ENCODE measurements around the gene GOLGA7B.

GOLGA7B gene

DNA sequence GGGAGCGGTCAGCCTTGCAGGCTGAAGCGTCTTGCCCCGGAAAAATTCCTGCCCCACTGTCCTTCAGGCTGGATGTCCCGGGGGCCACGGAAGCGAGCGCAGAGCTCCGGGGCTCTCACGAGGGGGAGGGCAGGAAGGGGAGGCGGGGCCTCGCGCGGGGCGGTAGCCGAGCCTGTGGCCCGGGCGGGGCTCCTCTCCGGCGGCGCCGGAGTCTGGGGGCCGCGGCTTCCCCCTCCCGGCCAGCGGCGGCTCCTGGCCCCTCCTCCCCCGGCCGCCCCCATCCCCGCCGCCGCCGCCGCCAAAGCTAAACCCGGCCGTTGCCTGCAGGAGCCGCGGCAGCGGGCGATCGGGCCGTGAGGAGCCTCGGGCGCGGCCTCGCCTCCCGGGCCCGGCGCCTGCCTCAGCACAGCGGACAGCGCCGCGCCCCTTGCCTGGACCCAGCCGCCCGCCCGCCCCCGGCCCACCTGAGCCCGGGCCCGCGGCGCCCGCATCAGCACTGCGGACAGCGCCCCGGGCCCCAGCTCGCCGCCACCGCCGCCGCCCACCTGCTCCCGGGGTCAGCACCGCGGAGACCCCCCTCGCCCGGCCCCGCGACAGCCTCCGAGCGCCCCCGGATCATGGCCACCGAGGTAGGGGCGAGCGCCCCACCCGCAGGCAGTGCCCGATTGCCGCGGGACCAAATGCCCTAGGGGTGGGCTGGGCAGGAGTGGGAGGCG, at the start of gene GOLGA7B:
GOLGA7B (plus strand) TSS at position 157 of the 716 bp plus-strand sequence; CDS start at position 618, 461 bp downstream.
- peak; percentile 24 to 38 for DNase-seq (ENCODE audit: low read depth in 2 of 2)

DNA sequence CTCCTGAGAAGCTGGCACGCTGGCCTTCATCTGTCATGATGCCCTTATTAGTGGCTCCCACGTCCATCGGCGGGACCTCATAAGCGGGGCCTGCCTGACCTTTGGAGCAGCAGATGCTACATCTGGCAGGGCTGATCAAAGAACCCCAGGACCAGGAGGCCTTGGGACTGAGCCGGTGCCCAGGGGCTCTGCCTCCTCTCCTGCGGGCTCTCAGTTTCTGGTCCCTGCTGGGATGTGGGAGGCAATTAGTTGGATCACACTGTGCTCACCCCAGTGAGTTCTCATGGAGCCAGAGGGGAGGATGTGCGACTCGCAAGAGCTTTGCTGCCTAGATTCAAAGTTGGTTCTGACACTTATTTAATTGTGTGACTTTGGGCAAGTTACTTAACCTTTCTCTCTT, 49.2 kb upstream of the GOLGA7B start:
- DNase-seq (ENCODE audit: low read depth in 2 of 2), result no peak

DNA sequence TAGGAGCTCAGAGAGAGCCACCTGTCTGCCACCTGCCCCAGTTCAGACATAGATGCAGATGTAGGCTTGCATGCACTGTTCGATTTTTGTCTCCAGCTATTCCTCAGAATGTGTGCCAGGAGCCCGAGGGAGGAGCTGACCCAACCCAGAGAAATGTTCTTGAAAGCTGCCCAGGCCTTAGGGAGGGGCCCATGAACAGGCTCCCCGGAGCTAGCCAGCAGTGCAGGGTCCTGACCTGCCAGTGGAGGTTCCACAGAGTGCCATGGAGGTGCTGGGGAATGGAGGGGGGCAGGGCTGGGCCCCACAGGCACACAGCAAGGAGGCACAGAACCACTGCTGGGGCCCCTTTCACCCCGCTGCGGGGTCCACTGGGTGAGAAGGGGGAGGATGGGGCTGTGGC, 48.2 kb upstream of the GOLGA7B start:
- no peak for DNase-seq (ENCODE audit: low read depth in 2 of 2)

DNA sequence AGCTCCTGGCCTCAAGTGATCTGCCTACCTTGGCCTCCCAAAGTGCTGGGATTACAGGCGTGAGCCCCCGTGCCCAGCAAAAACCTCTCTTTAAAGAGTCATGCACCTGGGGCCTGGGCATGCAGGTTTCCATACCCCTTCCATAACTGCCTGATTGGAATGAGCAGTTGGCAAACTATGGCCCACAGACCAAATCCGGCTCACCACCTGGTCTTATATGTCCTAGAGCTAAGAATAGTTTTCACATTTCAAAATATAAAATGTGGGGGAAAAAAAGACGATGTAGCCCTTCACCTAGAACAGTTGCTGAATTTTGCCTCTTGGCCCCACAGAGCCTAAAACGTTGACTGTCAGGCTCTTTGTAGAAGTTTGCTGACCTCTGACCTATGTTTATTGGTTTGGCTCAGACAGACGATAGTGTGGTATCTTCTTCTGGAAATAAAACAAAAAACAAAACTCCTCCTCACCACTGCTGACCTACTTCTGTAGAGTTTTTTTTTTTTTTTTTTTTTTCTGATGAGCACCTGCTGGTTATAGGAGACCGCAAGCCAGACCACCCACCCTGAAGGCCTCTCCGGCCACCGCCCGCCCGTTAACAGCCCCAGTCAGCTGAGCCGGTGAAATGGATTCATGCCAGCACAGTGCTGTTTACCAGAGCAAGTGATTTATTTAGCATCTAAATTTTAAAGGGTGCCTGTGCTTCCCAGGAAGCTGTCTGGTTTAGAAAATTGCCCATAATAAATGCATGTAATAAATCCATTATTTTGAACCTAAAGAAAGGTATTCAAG, 44.4 kb upstream of the GOLGA7B start:
- no peak for DNase-seq (ENCODE audit: low read depth in 2 of 2)

DNA sequence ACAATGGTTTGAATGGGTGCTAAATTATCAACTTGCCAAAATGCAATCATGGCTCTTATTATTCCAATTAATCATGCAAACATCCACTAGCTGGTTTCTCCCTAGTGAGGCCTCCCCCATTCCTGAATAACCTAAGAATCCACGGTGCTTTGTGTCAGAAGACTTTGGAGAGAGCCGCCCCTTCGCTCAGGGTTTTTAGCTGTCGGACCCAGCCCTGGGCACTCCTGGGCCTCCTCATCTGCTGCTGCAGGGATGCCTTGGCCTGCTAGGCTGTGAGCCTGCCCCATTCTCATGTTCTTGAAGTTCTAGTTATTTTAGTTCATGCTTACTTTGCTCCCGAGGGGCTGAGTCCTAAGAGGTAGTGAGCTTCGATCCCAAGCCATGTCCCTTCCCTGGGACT, 43.7 kb upstream of the GOLGA7B start:
- no peak for DNase-seq (ENCODE audit: low read depth in 2 of 2)

DNA sequence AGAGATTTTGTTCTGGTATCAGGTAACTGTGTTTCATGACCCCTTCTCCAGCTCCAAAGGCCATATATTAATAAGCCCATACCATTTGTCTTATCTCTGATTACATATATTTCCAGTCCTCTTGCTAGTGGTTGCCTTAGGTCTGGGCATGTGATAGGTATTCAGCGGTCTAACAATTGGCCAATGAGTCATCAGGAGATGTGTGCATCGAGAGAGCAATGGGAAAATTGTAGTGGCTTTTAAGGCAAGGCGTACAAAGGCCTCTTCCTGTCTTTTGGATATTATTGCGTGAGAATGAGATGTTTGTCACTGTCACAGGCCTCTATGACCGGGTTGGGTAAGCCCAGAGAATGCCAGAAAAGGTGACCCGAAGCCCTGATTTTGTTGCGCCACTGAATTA, 39.2 kb upstream of the GOLGA7B start:
- no peak for DNase-seq (ENCODE audit: low read depth in 2 of 2)

DNA sequence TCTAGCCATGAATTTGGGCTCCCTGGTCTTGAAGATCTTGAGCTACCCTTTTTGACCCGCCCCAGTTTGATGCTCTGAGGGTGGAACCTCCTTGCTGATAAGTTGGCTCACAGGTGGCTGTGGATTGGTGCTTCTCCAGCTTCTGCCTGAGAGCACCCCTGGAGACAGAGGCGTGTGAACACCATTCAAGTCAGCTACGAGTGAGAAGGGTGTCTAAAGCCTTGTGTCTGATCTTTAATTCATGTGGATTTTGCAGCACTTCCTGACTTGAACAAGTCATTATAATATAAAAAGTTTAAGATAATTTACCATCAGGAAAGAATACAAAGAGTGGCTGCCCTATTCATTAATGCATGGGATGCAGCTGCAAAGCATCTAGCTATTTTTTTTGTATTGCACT, 37.7 kb upstream of the GOLGA7B start:
- DNase-seq (ENCODE audit: low read depth in 2 of 2), result no peak

DNA sequence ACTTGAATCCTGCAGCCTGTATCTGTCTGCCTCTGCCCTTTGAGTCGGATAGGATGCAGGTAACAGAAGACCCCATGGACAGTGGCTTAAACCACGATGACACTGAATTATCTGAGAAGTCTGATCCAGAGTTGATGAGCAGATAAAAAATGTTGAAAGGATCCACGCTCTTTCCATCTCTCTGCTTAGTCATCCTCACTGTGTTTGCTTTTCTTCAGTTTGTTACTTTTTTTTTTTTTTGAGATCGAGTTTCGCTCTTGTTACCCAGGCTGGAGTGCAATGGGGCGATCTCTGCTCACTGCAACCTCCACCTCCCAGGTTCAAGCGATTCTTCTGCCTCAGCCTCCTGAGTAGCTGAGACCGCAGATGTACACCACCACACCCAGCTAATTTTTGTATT, 36.9 kb upstream of the GOLGA7B start:
- DNase-seq (ENCODE audit: low read depth in 2 of 2), result no peak

DNA sequence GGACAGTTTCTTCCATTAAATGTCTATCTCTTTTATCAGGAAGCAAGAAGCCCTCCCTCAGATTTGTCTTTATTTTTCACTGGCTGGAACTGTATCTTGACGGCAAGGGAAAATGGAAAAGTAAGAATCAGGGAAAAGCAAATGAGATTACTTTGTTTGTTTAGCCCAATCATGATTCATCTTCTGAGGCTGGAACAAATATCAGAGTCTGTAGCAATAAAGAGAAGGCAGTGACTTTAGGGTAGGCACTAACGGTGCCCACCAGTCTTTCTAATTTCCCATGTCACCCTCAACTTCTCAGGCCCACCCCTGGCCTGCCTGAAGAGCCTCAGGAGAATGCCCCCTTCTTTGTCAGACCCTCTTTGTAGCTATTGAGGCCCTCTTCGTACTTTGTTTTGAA, 36.3 kb upstream of the GOLGA7B start:
- no peak for DNase-seq (ENCODE audit: low read depth in 2 of 2)

DNA sequence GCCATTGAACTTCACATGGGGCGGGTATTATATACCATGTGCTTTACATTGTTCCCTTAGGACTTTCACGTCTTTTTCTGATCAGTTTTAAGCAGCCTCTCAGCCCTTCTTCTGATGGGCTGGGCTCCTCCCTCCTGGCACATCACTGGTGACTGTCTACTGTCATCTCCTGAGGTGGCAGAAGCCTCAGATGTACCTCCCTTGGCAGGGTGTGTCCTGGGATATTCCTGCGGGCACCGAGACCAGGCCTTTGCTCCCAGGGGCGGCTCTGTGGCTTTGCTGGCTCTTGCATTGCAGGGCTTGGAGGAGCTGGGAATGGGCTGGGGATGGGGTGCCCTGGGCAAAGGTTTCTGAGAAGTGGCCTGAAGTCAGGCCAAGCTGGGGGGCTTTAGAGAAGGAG, 34.6 kb upstream of the GOLGA7B start:
- DNase-seq (ENCODE audit: low read depth in 2 of 2), result no peak

DNA sequence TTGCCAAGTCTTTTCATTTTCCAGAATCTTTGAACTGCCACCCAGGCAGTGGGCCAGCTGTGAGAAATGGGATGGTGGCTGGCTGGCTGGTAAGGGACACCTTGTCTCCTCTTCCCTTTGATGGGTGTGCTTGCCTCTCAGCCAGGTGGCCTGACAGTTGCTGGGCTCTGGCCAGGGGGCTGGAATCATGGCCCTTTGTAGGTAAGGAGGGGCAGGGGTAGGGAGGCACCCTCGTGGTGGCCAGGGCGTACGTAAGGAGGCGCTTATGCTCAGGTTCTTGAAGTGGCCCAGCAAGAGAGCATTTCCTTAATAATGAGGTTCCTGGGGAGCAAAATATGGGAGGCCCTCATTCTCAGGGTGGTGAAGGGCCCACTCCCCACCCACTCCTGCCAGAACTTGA, 33.0 kb upstream of the GOLGA7B start:
- no peak for DNase-seq (ENCODE audit: low read depth in 2 of 2)

DNA sequence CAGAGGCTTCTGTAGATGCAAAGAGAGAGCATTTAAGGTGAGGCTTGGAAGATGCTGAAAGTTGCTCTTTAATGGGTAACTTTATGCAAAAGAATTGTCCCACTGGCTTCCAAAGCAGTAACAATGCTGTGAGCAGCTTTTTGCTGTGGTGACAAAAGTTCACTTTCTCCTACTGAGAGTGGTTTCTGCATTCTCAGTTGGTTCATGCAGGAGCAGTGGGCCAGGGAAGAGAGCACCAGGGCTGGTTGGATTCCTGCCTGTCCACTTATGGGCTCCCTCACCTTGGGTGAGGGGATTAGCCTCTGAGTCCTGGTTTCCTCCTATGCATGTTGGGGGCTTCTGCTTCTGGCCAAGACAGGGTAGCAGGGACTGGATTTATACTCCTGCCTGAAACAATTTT, 31.1 kb upstream of the GOLGA7B start:
- no peak for DNase-seq (ENCODE audit: low read depth in 2 of 2)

DNA sequence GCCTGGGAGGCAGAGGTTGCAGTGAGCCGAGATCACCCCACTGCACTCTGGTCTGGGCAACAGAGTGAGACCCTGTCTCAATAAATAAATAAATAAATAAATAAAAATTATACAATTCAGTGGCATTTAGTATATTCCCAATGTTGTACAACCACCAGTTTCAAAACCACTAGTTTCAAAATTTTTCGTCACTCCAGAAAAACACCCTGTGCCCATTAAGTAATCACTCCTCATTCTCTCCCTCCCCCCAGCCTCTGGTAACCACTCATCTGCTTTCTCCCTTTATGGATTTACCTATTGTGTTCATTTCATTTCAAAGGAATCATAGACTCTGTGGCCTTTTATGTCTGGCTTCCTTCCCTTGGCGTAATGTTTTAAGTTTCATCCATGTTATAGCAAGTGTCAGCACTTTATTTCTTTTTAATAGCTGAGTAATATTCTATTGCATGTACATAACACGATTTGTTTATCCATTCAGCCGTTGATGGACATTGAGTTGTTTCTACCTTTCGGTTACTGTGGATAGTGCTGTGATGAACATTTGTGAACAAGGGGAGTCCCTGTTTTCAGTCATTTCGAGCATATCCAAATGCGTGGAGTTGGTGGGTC, 29.4 kb upstream of the GOLGA7B start:
- no peak for DNase-seq (ENCODE audit: low read depth in 2 of 2)

DNA sequence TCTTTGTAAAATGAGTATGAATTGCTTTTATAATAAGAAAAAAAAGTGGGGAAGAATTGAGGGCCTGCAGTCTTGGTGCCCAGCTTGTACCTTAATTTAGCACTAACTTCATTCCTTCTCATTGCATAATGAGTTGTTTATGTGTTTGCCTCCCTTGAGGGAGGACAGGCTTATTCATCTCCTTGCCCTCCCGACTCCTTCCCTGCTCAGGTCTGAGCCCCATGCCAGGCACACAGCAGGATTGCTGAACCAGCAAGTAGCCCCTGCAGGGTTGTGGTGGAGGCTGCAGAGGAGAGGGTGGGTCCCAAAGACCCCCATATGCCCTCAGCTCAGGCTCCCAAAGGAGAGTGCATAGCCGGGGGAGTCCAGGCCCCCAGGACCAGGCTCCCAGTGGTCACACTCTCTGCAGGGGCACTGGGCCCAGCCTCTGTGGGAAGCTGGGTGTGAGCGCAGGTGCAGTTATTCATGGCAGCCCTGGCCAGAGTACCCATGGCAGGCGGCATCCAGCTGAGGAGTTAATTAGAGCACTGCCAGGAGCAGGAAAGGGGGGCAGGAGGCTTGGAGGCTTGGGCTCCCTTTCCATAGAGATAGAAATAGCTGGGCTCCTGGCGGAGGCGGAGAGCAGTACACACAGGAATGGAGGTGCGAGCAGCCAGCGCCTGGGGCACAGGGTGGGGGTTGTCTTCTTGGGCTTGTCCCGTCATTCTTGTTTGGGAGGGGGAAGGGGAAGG, 28.2 kb upstream of the GOLGA7B start:
- no peak for DNase-seq (ENCODE audit: low read depth in 2 of 2)

DNA sequence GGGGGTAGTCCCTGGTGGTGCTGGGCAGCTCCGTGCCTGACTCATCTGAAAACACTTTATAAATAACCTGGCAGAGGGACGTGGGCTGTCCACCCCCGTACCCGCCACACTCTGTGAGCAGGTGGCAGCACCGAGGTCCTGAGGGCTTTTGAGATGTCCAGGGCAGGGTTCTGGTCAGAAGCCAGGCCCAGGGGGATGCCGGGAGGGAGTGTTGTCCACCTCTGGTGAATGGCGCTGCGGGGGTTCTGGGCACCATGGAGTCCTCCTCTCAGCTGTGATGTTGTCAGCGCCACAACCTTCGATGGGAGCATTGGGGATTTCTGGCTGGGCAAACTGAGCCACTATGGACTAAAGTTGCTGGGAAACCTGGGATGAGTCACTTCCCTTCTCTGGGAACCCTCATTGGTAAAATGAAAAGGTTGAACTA, 27.4 kb upstream of the GOLGA7B start:
- no peak for DNase-seq (ENCODE audit: low read depth in 2 of 2)

DNA sequence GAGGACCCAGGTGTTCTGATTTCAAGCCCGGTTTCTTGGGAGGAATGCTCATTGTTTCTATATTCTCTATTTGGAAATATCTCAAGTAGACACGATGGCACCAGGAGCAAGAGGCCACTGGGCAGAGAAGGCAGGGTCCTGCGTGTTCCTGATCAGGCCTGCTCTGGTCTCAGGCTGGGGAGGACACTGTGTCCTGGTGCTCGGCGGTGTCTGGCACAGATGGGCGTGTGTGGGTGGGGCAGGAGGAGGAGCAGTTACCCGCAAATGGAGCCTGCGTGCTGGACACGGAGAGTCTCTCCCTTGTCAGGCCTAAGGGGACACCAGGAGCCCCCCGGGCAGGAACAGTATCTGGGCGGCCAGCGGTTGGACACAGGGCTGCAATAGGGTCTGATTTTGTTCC, 25.9 kb upstream of the GOLGA7B start:
- DNase-seq (ENCODE audit: low read depth in 2 of 2), result no peak

DNA sequence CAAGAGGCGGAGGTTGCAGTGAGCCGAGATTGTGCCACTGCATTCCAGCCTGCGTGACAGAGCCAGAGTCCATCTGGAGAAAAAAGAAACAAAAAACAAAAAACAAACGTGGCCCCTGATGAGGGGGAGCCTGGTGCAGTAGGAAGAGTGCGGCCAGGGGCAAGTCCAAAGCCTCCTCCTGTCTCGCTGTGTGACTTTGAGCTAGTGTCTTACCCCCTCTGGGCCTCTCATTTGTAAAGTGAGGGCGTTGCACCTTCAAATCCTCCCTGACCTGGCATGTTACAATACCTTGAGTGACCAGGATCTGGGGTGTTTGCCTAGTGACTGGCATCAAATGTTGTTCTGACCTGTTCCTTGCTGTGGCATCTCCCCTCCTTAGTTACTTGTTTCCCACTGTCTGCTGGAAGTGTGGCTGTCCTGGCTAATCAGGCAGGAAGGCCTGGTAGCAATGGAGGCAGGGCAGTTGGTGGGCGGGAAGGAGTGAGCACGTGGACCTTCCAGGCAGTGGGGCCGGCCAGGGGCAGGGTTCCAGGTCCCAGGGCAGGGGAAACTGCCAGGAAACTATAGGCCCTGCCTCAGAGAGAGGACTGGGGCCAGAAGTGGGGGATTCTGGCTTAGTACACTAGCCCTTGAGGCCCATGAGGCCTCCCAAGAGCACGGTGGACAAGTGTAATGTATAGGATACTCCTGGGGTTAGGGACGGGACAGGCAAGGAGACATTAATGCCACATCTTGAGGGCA, 24.5 kb upstream of the GOLGA7B start:
- no peak for DNase-seq (ENCODE audit: low read depth in 2 of 2)

DNA sequence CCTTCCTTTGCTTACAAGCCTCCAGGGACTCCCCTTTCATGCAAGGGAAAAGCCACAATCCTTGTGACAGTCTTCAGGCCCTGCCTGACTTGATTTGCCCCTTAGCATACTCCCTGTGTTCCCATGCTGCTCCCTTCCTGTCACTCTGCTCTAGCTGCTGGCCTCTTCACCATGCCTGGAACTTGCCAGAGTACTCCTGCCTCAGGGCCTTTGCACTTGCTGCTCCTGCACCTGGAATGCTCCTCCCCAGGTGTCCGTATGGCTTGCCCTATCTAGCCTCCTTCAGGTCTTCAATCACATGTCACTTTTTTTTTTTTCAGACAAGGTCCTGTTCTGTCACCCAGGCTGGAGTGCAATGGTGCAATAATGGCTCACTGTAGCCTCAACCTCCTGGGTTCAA, 22.8 kb upstream of the GOLGA7B start:
- no peak for DNase-seq (ENCODE audit: low read depth in 2 of 2)

DNA sequence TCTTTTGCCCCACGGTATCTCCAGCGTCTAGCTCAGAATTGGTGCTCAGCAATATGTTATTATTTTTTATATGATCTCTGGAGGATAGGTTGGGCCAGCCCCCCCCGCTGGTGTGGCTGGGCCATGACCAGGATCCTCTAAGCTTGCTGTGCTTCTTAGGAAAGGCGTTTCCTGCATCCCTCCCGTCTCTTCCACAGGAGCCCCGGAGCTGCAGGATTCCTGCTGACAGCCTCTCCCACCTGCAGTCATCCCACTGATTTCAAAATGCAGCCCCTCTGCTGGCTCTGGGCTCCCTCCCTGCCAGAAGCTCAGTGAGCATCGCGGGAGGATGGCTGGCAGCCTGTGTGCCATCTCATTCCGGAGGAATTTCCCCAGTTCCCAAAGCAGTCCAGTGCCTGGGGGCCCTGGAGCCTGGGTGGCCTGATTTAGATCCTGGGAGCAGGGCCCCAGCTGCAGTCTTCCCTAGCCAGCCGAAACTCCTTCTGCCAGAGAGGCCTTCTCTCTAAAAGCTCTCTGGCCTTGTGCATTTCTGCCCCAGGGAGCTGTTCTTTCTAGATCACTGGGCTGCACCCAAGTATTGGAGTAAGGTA, 21.8 kb upstream of the GOLGA7B start:
- DNase-seq (ENCODE audit: low read depth in 2 of 2), result no peak

DNA sequence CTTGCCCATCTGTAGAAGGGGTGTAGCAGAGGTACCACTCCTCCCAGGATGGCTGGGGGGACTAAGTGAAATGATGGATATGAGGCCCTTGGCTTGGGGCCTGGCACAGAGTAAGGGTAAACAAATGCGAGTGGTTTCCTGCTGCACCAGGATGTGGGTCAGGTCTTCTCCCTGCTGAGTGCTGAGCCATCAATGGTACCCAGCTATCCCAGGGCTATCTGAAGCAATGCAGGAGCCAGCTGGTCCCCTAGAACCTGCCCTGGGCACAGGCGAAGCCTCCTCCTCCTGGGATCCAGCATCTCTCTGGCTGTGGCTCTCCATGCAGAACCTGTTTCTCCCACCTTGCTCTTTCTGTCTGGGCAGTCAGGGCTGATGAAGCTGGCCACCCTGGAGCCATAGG, 20.9 kb upstream of the GOLGA7B start:
- DNase-seq (ENCODE audit: low read depth in 2 of 2), result no peak

DNA sequence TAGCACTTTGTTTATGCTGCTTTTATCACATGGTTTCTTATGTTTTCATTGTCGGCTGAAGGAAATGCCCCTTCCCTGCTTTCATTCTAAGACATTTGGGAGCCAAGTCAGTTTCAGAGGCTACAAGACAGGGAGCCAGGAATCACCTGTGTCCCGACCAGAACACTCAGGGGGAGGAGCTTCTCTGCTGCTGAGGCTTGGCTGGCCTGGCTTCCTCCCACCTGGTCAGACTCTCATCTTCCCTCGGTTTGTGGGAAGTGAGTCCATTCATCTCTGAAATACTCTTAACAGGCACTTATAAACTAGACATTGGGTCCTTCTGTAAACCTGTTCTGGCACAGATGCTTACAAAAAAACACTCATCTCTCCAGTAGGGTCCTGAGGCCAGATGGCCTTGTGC, 19.6 kb upstream of the GOLGA7B start:
- DNase-seq (ENCODE audit: low read depth in 2 of 2), result no peak

All from stimulated activated CD8-positive, alpha-beta memory T cell treated with anti-CD3 and anti-CD28 coated beads, Interleukin-2, amount 100 ng/mL, for 1 hour (primary cell).